ENCODE results near the gene ABCB8. TPM values are rescaled to one million over a fixed set of nuclear protein-coding genes. Genes with fewer than 3 reads are reported as not detected.

Gene ABCB8
- total and polyA plus RNA-seq, 4 donors, result 12.4 to 30.2 (median 22.5) TPM

DNA sequence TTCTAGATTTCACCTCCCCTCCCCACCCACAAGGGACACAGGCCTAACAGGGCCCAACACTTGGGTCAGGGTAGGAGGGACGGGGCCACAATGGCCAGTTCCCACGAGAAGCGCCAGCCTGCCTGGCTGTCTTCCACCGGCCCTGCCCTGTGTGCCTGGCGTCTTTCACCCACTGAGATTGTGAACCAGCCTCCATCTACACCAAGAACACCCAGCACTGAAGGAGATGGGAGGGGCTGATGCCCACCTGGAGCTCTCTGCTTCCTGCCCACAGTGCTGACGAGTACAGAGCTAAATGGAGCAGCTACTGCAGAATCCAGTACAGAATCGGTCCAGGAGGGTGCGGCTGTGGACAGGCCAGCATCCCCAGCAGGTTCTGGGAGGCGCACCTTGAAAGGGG, 17.7 kb downstream of the ABCB8 start:
- peaks cover 0 to 2% (median 0%) of the 10 kb centered on the region in 4 donors for H3K4me1 ChIP-seq (ENCODE audit: control insufficient read depth in 4 of 4, insufficient read depth in 4 of 4, low read length in 3 of 4)
- H3K4me3 ChIP-seq (ENCODE audit: low read depth in 1 of 3, low read length in 3 of 3), result no peak overlapping the region
- peaks cover 0 to 13% (median 0%) of the 10 kb centered on the region in 4 donors for H3K36me3 ChIP-seq (ENCODE audit: control insufficient read depth in 4 of 4, insufficient read depth in 3 of 4, low read depth in 1 of 4, low read length in 3 of 4)
- TF ChIP-seq RAD21 (IDR thresholded peaks at IDR 0.05), result no peak
- no peak for TF ChIP-seq FOXA1 (IDR thresholded peaks at IDR 0.05)
- no peak for TF ChIP-seq TAF1 (conservative IDR thresholded peaks at IDR 0.05)
- TF ChIP-seq, protein P1, sequence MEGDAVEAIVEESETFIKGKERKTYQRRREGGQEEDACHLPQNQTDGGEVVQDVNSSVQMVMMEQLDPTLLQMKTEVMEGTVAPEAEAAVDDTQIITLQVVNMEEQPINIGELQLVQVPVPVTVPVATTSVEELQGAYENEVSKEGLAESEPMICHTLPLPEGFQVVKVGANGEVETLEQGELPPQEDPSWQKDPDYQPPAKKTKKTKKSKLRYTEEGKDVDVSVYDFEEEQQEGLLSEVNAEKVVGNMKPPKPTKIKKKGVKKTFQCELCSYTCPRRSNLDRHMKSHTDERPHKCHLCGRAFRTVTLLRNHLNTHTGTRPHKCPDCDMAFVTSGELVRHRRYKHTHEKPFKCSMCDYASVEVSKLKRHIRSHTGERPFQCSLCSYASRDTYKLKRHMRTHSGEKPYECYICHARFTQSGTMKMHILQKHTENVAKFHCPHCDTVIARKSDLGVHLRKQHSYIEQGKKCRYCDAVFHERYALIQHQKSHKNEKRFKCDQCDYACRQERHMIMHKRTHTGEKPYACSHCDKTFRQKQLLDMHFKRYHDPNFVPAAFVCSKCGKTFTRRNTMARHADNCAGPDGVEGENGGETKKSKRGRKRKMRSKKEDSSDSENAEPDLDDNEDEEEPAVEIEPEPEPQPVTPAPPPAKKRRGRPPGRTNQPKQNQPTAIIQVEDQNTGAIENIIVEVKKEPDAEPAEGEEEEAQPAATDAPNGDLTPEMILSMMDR (IDR thresholded peaks at IDR 0.05; ENCODE audit: low read depth, low read length, missing input control), result no peak
- no peak for TF ChIP-seq HNF4G (IDR thresholded peaks at IDR 0.05)
- TF ChIP-seq, protein P2, sequence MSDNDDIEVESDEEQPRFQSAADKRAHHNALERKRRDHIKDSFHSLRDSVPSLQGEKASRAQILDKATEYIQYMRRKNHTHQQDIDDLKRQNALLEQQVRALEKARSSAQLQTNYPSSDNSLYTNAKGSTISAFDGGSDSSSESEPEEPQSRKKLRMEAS (IDR thresholded peaks at IDR 0.05), result no peak
- TF ChIP-seq FOXA2 (IDR thresholded peaks at IDR 0.05), result no peak
- TF ChIP-seq GABPA (IDR thresholded peaks at IDR 0.05 in 1 of 2, conservative IDR thresholded peaks at IDR 0.05 in 1 of 2), result no peak
- no peak for TF ChIP-seq JUND (IDR thresholded peaks at IDR 0.05)
- TF ChIP-seq, protein P3, sequence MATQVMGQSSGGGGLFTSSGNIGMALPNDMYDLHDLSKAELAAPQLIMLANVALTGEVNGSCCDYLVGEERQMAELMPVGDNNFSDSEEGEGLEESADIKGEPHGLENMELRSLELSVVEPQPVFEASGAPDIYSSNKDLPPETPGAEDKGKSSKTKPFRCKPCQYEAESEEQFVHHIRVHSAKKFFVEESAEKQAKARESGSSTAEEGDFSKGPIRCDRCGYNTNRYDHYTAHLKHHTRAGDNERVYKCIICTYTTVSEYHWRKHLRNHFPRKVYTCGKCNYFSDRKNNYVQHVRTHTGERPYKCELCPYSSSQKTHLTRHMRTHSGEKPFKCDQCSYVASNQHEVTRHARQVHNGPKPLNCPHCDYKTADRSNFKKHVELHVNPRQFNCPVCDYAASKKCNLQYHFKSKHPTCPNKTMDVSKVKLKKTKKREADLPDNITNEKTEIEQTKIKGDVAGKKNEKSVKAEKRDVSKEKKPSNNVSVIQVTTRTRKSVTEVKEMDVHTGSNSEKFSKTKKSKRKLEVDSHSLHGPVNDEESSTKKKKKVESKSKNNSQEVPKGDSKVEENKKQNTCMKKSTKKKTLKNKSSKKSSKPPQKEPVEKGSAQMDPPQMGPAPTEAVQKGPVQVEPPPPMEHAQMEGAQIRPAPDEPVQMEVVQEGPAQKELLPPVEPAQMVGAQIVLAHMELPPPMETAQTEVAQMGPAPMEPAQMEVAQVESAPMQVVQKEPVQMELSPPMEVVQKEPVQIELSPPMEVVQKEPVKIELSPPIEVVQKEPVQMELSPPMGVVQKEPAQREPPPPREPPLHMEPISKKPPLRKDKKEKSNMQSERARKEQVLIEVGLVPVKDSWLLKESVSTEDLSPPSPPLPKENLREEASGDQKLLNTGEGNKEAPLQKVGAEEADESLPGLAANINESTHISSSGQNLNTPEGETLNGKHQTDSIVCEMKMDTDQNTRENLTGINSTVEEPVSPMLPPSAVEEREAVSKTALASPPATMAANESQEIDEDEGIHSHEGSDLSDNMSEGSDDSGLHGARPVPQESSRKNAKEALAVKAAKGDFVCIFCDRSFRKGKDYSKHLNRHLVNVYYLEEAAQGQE (IDR thresholded peaks at IDR 0.05), result no peak
- TF ChIP-seq YY1 (IDR thresholded peaks at IDR 0.05), result no peak
- TF ChIP-seq EGR1 (IDR thresholded peaks at IDR 0.05; ENCODE audit: low read depth in 2 of 2), result no peak
- TF ChIP-seq, protein P4, sequence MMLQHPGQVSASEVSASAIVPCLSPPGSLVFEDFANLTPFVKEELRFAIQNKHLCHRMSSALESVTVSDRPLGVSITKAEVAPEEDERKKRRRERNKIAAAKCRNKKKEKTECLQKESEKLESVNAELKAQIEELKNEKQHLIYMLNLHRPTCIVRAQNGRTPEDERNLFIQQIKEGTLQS (IDR thresholded peaks at IDR 0.05), result no peak
- TF ChIP-seq HNF4A (conservative IDR thresholded peaks at IDR 0.05), result no peak
- H3K27me3 ChIP-seq (ENCODE audit: control insufficient read depth in 4 of 4, insufficient read depth in 4 of 4, low read length in 3 of 4), result no peaks in the 10 kb centered on the region
- 90% methylated on average over 9 of the region's 9 CpGs for WGBS
- H3K9me3 ChIP-seq (ENCODE audit: control insufficient read depth in 4 of 4, low read length in 3 of 4), result no peaks in the 10 kb centered on the region
- H3K9ac ChIP-seq (ENCODE audit: low read depth in 1 of 2, low read length in 2 of 2), result no peak overlapping the region
- DNase-seq (ENCODE audit: low spot score), result no peak
- no peak overlapping the region for H3K27ac ChIP-seq (ENCODE audit: low read depth in 1 of 2, low read length in 2 of 2)

DNA sequence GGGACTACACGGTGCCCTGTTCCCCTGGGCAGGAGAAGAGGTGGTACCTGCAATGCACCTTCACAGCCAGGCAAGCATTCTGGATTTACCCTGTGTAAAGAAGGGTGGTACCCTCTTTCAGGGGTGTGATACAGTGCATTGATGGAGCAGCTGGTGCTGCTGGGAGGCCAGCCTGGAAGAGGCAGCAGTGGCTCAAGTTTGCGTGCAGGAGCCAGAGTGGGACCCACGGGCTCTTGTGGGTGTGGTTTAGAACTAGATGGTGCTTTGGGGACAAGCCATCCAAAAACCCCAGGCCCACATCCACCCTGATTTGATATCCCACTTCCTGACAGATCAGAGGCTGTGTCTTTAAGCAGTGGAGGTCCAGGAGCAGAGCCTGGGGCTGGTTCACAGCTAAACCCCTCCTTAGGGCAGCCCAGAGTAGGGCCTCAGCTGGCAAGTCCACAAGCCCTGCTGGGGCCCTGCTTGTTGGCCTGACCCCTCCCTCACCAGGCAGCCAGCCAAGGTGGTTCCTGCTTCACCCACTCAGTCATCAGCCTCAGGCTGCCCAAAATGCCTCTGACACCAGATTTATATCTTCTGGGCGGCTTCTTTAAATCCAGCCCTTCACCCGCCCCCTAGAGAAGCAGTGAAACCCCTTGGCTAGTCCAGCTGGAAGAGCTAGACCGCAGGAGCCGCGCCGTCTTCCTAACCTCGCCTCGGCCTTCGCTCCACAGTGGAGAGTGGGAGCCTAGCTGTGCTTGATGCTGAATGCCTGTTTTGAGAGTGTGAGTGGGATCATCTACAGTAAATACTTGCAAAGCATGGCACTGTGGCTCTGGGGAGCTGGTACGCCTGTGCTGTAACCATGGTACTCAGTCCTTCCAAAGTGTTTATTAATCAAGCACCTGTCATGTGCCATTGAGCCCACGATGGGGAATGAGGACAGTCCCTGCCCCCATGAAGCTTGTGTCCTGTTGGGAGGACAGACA, 18.6 kb downstream of the ABCB8 start:
- Histone ChIP-seq H3K4me3 (ENCODE audit: low read depth in 1 of 3, low read length in 3 of 3) (no peak overlapping the region), H3K9me3 (ENCODE audit: control insufficient read depth in 4 of 4, low read length in 3 of 4) (no peaks in the 10 kb centered on the region), H3K27me3 (ENCODE audit: control insufficient read depth in 4 of 4, insufficient read depth in 4 of 4, low read length in 3 of 4) (no peaks in the 10 kb centered on the region), H3K27ac (ENCODE audit: low read depth in 1 of 2, low read length in 2 of 2) (no peak overlapping the region), H3K9ac (ENCODE audit: low read depth in 1 of 2, low read length in 2 of 2) (no peak overlapping the region), H3K4me1 (ENCODE audit: control insufficient read depth in 4 of 4, insufficient read depth in 4 of 4, low read length in 3 of 4) (peaks cover 0 to 2% (median 0%) of the 10 kb centered on the region in 4 donors), H3K36me3 (ENCODE audit: control insufficient read depth in 4 of 4, insufficient read depth in 3 of 4, low read depth in 1 of 4, low read length in 3 of 4) (peaks cover 0 to 12% (median 0%) of the 10 kb centered on the region in 4 donors)
- WGBS, result 78% methylated on average over 14 of the region's 14 CpGs
- no peak for TF ChIP-seq FOXA2 (IDR thresholded peaks at IDR 0.05)
- TF ChIP-seq RXRA (IDR thresholded peaks at IDR 0.05), result no peak
- no peak for TF ChIP-seq HNF4G (IDR thresholded peaks at IDR 0.05)
- no peak for TF ChIP-seq EGR1 (IDR thresholded peaks at IDR 0.05; ENCODE audit: low read depth in 2 of 2)
- no peak for DNase-seq (ENCODE audit: low spot score)

Measured in liver (tissue), 9 donors.